ENCODE measurements around the gene SIT1. TPM values are rescaled to one million over a fixed set of nuclear protein-coding genes. Genes with fewer than 3 reads are reported as not detected.

The SIT1 gene
- total and polyA plus RNA-seq, 7 donors: 0.81 to 15.9 (median 1.3) TPM; not detected in 3

DNA sequence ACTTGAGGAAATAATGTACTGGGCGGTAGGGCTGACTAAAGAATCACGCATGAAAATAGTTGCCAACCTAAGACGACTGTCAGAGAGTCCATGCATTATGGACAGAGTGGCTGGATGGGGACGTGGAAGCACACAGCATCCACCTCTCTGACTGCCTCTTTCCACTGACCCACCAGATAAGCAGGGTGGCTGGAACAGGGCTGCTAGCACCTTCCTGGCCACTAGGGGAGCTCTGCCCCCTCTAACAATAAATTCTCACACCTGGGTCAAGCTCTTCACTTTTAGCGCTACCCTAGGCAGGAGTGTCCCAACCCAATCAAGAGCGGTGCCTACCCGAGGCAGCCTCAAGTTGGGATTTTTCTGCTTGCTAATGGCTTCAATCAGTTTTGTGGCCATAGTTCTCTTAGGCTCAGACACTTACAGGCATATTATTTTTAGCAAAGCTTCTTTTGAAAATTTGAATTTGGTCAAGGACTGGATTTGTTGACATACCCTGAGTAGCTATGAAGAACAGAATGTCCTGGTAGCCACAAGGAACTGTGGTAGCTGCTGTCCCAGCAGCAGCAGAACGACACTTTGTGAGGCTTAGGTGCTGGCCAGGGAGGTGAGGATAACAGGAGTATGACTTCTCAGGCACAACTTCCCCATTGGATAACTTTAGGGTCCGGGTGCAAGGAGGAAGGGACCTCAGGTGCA, 45.9 kb upstream of the SIT1 start:
- Histone ChIP-seq H3K4me1 (peaks cover 0 to 49% (median 32%) of the 10 kb centered on the region in 4 donors), H3K36me3 (peaks cover 45 to 62% (median 49%) of the 10 kb centered on the region in 4 donors), H3K27me3 (no peaks in the 10 kb centered on the region), H3K9me3 (no peaks in the 10 kb centered on the region), H3K27ac (peak overlapping the region; percentile 95 to 100 (median 98)), H3K4me3 (no peak overlapping the region)
- DNase-seq: peak; percentile 78
- peak in 3 of 4 donors; percentile 52 to 79 (median 76) for TF ChIP-seq EP300 (IDR thresholded peaks at IDR 0.05)
- TF ChIP-seq, protein P1, sequence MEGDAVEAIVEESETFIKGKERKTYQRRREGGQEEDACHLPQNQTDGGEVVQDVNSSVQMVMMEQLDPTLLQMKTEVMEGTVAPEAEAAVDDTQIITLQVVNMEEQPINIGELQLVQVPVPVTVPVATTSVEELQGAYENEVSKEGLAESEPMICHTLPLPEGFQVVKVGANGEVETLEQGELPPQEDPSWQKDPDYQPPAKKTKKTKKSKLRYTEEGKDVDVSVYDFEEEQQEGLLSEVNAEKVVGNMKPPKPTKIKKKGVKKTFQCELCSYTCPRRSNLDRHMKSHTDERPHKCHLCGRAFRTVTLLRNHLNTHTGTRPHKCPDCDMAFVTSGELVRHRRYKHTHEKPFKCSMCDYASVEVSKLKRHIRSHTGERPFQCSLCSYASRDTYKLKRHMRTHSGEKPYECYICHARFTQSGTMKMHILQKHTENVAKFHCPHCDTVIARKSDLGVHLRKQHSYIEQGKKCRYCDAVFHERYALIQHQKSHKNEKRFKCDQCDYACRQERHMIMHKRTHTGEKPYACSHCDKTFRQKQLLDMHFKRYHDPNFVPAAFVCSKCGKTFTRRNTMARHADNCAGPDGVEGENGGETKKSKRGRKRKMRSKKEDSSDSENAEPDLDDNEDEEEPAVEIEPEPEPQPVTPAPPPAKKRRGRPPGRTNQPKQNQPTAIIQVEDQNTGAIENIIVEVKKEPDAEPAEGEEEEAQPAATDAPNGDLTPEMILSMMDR (IDR thresholded peaks at IDR 0.05): peak in 3 of 4 experiments; percentile 88 to 95 (median 94)
- peak; percentile 5 to 62 (median 41) for TF ChIP-seq POLR2AphosphoS5 (IDR thresholded peaks at IDR 0.05)
- TF ChIP-seq POLR2A (IDR thresholded peaks at IDR 0.05): no peak
- intact Hi-C loops (cut with DNase I): no loop called here
- 38 to 49% methylated on average over 9 of the region's 9 CpGs for WGBS, 2 donors

DNA sequence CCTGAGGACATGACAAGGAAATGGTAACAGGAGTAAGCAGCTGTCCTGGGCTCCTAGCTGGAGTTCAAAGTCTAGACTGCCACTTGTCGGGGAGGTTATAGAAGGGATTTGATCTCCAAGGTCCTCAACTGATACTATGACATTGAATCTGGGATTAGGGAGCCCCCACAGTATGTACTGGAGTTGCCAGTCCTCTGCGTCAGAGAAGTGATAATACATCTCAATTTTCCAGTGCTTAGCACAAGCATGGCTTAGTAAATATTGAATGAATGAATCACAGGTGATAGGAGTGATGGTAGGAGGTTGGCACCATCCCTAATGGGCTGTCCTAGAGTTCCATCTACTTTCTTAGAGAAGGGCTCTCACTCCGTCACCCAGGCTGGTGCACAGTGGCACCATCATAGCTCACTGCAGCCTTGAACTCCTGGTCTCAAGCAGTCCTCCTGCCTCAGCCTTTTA, 45.2 kb upstream of the SIT1 start:
- DNase-seq: peak; percentile 52
- H3K9me3 ChIP-seq: no peaks in the 10 kb centered on the region
- no peaks in the 10 kb centered on the region for H3K27me3 ChIP-seq
- intact Hi-C loops (cut with DNase I): no loop called here
- peak overlapping the region; percentile 95 to 100 (median 98) for H3K27ac ChIP-seq
- H3K36me3 ChIP-seq: peaks cover 38 to 55% (median 42%) of the 10 kb centered on the region in 4 donors
- 49 to 83% methylated on average over 3 of the region's 3 CpGs for WGBS, 2 donors
- H3K4me3 ChIP-seq: no peak overlapping the region
- peaks cover 0 to 54% (median 36%) of the 10 kb centered on the region in 4 donors for H3K4me1 ChIP-seq
- TF ChIP-seq EP300 (IDR thresholded peaks at IDR 0.05): no peak
- no peak for TF ChIP-seq POLR2A (IDR thresholded peaks at IDR 0.05)

DNA sequence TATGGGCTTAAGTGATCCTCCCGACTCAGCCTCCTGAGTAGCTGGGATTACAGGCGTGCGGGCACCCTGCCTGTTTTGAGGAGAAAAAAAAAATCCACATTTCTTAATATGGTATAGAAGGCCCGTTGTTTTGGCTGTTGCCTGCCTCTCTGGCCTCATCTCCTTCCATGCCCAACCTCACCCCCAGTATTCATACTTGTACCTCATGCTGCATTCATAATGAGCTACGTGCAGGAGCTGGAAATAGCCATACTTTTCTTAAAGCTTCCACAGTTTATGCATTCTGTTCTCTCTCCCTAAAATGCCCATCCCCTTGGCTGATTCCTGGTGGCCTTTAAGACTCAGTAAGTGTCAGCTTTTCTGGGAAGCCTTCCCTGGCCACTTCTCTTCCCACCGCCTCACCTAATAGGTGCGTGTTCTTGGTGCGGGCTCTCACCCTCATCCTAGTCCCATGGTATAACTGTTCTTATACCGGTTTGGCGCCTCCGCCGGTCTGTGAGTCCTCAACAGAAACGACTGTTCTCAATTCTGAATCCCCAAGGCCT, 41.1 kb upstream of the SIT1 start:
- peak; percentile 83 for DNase-seq
- Histone ChIP-seq H3K4me3 (peak overlapping the region; percentile 88 to 97 (median 94)), H3K9me3 (no peaks in the 10 kb centered on the region), H3K27ac (peak overlapping the region; percentile 95 to 100 (median 98)), H3K36me3 (peaks cover 0 to 32% (median 12%) of the 10 kb centered on the region in 4 donors), H3K4me1 (peaks cover 0 to 50% (median 28%) of the 10 kb centered on the region in 4 donors), H3K27me3 (no peaks in the 10 kb centered on the region)
- intact Hi-C loops (cut with DNase I): no loop called here
- TF ChIP-seq POLR2A (IDR thresholded peaks at IDR 0.05): no peak
- peak in 3 of 4 donors; percentile 27 to 79 (median 50) for TF ChIP-seq EP300 (IDR thresholded peaks at IDR 0.05)
- peak in 3 of 4 donors; percentile 11 to 63 (median 57) for TF ChIP-seq POLR2AphosphoS5 (IDR thresholded peaks at IDR 0.05)
- TF ChIP-seq, protein P1 (IDR thresholded peaks at IDR 0.05): peak in 1 of 4 experiments; percentile 9
- WGBS, 2 donors: 85 to 86% methylated on average over 13 of the region's 13 CpGs

DNA sequence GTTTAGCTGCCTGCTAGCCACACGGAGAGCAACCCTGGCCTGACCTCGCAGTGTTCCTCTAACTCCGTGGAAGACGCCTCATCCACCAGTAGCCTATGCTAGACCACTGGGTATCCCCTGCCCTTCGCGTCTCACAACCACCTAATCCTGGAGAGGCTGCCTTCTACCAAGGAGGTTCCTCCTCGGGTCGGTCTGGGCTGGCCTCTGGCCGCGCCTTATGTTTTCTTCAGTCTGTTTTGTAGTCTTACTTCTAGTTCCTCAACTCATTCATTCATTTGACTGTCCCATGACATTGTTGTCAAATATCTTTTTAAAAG, 40.6 kb upstream of the SIT1 start:
- H3K4me3 ChIP-seq: peak overlapping the region; percentile 88 to 97 (median 94)
- H3K27me3 ChIP-seq: no peaks in the 10 kb centered on the region
- H3K27ac ChIP-seq: peak overlapping the region; percentile 95 to 100 (median 98)
- intact Hi-C loops (cut with DNase I): no loop called here
- DNase-seq: no peak
- 20 to 27% methylated on average over 10 of the region's 10 CpGs for WGBS, 2 donors
- peaks cover 0 to 29% (median 17%) of the 10 kb centered on the region in 4 donors for H3K36me3 ChIP-seq
- H3K9me3 ChIP-seq: no peaks in the 10 kb centered on the region
- TF ChIP-seq POLR2A (IDR thresholded peaks at IDR 0.05): no peak
- TF ChIP-seq, protein P1 (IDR thresholded peaks at IDR 0.05): no peak
- TF ChIP-seq POLR2AphosphoS5 (IDR thresholded peaks at IDR 0.05): no peak
- TF ChIP-seq EP300 (IDR thresholded peaks at IDR 0.05): no peak
- H3K4me1 ChIP-seq: peaks cover 0 to 46% (median 24%) of the 10 kb centered on the region in 4 donors

Measured in sigmoid colon (tissue), 7 donors.